NCI-H1092 (cell line): ENCODE data around the gene MYEOV.

ENCODE experiments used
- DNase-seq: peaks from one replicate; lab custom pipeline; 2025; lab: John Stamatoyannopoulos, UW

Gene MYEOV

GRCh38 chr11:69286374-69287371 lies 7.3 kb upstream of the MYEOV start:
- no peak for DNase-seq

DNA sequence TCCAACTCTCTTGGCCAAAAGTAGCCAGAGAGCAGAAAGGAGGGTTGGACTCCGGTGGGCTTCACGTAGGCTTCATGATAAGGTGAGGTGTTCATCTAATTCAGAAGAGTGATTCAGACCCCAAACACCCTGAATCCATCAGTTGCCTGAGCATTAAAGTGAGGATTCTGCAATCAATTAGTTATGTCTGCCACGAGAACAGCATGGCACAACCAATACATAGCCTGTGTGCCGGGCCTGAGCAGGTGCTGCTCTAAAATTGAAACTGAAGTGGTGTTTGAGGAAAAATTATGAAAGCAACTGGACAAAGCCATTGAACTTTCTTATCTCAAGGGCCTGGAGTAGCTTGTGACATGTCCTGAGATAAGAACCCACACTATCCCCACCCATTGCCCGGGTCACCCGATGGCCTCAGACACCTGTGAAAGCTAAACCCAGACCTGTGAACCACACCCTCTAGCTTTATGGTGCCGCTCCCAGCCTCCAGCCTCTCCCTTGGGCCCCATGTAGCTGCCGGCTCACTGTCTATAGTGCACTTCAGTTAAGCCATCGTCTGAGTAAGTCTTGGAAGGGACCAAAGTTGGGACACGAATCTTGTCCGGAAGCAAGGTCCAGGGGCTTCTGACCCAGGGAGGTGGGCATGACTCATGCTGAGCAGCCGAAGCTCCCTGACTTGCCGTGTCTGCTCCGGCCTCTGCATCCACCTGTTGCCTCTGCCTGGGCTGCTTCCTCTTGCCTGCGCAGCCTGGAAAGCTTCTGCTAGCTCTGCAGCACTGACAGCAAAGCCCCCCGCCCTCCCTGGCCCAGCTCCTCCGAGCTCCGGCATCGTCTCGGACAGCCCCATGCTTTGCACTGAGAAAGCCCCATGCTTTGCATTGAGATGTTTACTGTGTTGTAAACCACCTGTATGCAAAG lies 5.7 kb upstream of the MYEOV start:
- DNase-seq, result no peak

- no peak for DNase-seq
Observed at GRCh38 chr11:69288883-69289242, 5.1 kb upstream of the MYEOV start.

DNA sequence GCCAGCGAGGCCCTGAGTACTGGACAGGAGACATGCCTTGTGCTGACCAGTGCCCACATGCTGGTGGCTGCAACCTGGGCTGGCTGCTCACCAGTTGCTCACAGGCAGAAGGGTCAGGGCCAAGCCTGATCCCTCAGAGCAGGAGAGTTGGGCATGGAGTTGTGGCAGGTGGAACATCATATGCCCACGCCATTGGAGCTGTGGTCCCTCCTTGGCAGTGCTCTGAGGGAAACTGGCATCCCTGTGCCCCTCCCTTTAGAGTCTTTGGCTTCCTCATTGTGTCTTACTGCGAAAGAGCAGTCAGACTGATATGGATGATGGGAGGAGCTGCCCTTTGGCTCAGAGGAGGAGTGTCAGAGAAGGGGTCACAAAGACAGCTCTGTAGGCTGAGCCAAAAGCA lies 3.1 kb upstream of the MYEOV start:
- no peak for DNase-seq

DNA sequence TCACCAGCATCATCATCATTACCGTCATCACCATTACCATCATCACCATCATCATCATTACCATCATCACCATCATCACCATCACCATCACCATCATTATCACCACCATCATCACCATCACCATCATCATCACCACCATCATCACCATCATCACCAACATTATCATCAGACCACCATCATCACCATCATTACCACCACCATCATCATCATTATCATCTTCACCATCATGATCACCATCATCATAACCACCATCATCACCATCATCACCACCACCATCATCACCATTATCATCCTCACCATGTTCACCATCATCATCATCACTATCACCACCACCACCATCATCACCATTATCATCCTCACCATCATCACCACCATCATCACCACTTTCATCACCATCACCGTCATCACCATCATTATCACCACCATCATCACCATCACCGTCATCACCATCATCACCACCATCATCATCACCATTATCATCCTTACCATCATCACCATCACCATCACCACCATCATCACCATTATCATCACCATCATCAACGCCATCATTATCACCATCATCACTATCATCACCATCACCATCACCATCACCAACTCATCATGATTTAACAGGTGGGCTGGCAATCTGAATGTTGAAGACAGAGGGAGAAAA lies 2.4 kb upstream of the MYEOV start:
- no peak for DNase-seq

GRCh38 chr11:69292221-69292648 lies 1.7 kb upstream of the MYEOV start:
- DNase-seq, result no peak

GRCh38 chr11:69293087-69293486 lies 868 bp upstream of the MYEOV start:
- DNase-seq, result no peak

DNA sequence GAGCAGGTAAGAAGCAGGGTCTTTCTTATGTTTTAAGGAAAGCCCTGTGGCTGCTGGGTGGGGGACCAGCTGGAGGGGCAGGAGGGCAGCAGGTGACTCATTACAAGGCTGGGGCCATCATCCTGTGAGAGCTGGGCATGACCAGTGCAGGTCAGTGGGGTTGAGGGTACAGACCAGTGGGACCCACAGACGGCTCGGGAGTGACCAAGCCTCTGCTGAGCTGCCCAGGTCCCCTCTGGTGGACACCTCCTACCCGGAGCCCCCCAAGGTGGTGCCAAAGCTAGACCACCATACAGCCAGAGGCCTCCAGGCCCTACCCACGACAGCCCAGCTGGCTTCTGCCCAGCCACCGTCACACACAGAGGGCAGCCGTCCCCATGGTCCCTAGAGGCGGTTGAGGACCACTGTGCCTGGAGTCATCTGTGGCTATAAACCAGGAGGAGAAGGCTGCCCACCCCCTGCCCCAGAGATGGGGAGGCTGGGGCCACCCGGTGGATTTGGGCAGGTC lies 670 bp downstream of the MYEOV start:
- no peak for DNase-seq

- DNase-seq, result no peak
Observed at GRCh38 chr11:69295079-69295994, 1.4 kb downstream of the MYEOV start.

- no peak for DNase-seq
Observed at GRCh38 chr11:69295995-69296889, 2.3 kb downstream of the MYEOV start.

GRCh38 chr11:69296890-69297786 lies 3.2 kb downstream of the MYEOV start:
- peak; percentile 34 for DNase-seq

GRCh38 chr11:69297787-69298266 lies 3.9 kb downstream of the MYEOV start:
- DNase-seq, result no peak

- no peak for DNase-seq
Observed at GRCh38 chr11:69298267-69299022, 4.5 kb downstream of the MYEOV start.

GRCh38 chr11:69299023-69299461 lies 5.1 kb downstream of the MYEOV start:
- no peak for DNase-seq

DNA sequence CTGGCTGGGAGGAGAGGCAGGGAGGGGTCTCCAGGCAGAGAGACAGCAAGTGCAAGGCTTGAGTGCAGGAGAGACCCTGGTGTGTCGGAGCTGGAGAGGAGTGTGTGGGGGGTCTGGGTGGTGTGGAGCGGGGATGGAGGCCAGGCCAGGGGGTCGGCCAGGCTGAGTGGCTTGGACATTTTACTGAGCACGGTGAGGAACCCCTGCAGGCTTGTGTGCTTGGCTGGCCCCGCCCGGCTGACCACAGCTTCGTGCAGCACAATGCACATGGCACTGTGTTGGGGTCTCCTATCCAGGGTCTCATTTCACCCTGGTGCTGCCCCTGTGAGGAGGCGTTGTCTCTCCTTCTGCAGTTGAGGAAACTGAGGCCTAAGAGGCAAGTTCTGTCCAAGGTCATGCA lies 5.6 kb downstream of the MYEOV start:
- no peak for DNase-seq

GRCh38 chr11:69300120-69301060 lies 6.4 kb downstream of the MYEOV start:
- no peak for DNase-seq

- no peak for DNase-seq
Observed at GRCh38 chr11:69301081-69301454, 7.1 kb downstream of the MYEOV start.
